Neural cell (in vitro differentiated cells): ENCODE measurements around the gene MAGI1. TPM values are rescaled to one million over a fixed set of nuclear protein-coding genes. Genes with fewer than 3 reads are reported as not detected.
A peak's percentile ranks its signal among the peaks of the same experiment; 100 is the strongest.

Source experiments
- H2AFZ ChIP-seq: fragments of 200-600, 300-800 bp; sonication (generic), shearing (Covaris generic); 2 replicates; pipeline ENCODE4 v1.6.0; 2014; ENCODE audit warnings: low read depth, mild to moderate bottlenecking, antibody characterized with exemption, low read length, moderate library complexity
- H3F3A ChIP-seq: fragments of 200-600 bp; shearing (Covaris generic); 2 replicates; pipeline ENCODE4 v1.6.1; 2016; ENCODE audit warnings: mild to moderate bottlenecking, moderate library complexity, mixed read lengths, antibody characterized with exemption, low read length; ENCODE audit not compliant: insufficient read depth, poor library complexity, severe bottlenecking
- H3K27ac ChIP-seq: fragments of 200-600, 300-800 bp; sonication (generic), shearing (Covaris generic); 2 replicates; pipeline ENCODE4 v1.5.1; 2014; ENCODE audit warnings: mild to moderate bottlenecking, low read length, moderate library complexity
- H3K27me3 ChIP-seq: fragments of 300-800, 200-600 bp; sonication (generic), shearing (Covaris generic); 2 replicates; pipeline ENCODE4 v1.6.0; 2014; ENCODE audit warnings: mild to moderate bottlenecking, low read depth, low read length, moderate library complexity; ENCODE audit not compliant: insufficient read depth
- H3K36me3 ChIP-seq: fragments of 300-800, 200-600 bp; sonication (generic), shearing (Covaris generic); 2 replicates; pipeline ENCODE4 v1.5.1; 2014; ENCODE audit warnings: mild to moderate bottlenecking, antibody characterized with exemption, low read length, moderate library complexity; ENCODE audit not compliant: insufficient read depth
- H3K4me2 ChIP-seq: fragments of 300-800, 200-600 bp; sonication (generic), shearing (Covaris generic); 2 replicates; pipeline ENCODE4 v1.6.0; 2014; ENCODE audit warnings: mild to moderate bottlenecking, low read length
- H3K4me3 ChIP-seq: fragments of 300-800, 200-600 bp; sonication (generic), shearing (Covaris generic); 2 replicates; pipeline ENCODE4 v1.5.1; 2014; ENCODE audit warnings: mild to moderate bottlenecking, low read length, moderate library complexity
- H3K79me2 ChIP-seq: fragments of 200-600 bp; shearing (Covaris generic); replicated peaks from 2 replicates; pipeline ENCODE4 v1.6.0; 2014; ENCODE audit warnings: mild to moderate bottlenecking, low read length, moderate library complexity; ENCODE audit not compliant: insufficient read depth
- H3K9ac ChIP-seq: fragments of 300-800, 200-600 bp; sonication (generic), shearing (Covaris generic); 2 replicates; pipeline ENCODE4 v1.6.1; 2016; ENCODE audit warnings: mild to moderate bottlenecking, low read length, mixed read lengths
- H3K9me2 ChIP-seq: fragments of 200-600 bp; shearing (Covaris generic); 2 replicates; pipeline ENCODE4 v1.6.1; 2016; ENCODE audit warnings: mild to moderate bottlenecking, low read length, mixed read lengths; ENCODE audit not compliant: insufficient read depth
- H3K9me3 ChIP-seq: fragments of 200-600, 300-800 bp; sonication (generic), shearing (Covaris generic); 2 replicates; pipeline ENCODE4 v1.6.1; 2016; ENCODE audit warnings: mild to moderate bottlenecking, mixed run types, low read length, moderate library complexity, mixed read lengths
- H4K20me1 ChIP-seq: fragments of 200-600 bp; shearing (Covaris generic); 2 replicates; pipeline ENCODE4 v1.6.1; 2016; ENCODE audit warnings: mild to moderate bottlenecking, mixed run types; ENCODE audit not compliant: insufficient read depth
- CTCF ChIP-seq: fragments of 450-650 bp; IDR thresholded peaks from 2 replicates; pipeline ENCODE4 v1.5.1; 2014; ENCODE audit warnings: antibody characterized with exemption, mild to moderate bottlenecking, moderate library complexity; ENCODE audit not compliant: poor library complexity, severe bottlenecking
- EP300 ChIP-seq: fragments of 450-650 bp; conservative IDR thresholded peaks from 2 replicates; pipeline ENCODE4 v1.6.1; 2014; ENCODE audit warnings: antibody characterized with exemption, mild to moderate bottlenecking, moderate library complexity; ENCODE audit not compliant: poor library complexity, severe bottlenecking
- EZH2 ChIP-seq: fragments of 200-600, 300-800 bp; shearing (Covaris generic), sonication (generic); IDR thresholded peaks from 2 replicates; pipeline ENCODE4 v1.6.1; 2014; ENCODE audit warnings: antibody characterized with exemption, low read length, borderline replicate concordance, mild to moderate bottlenecking; ENCODE audit not compliant: insufficient read depth, poor library complexity, severe bottlenecking
- MXI1 ChIP-seq: fragments of 450-650 bp; conservative IDR thresholded peaks from 2 replicates; pipeline ENCODE4 v1.6.1; 2014; ENCODE audit warnings: antibody characterized with exemption, mild to moderate bottlenecking; ENCODE audit not compliant: poor library complexity, severe bottlenecking
- POLR2AphosphoS5 ChIP-seq: IDR thresholded peaks from 2 replicates; pipeline ENCODE4 v1.6.1; 2012
- RAD21 ChIP-seq: fragments of 450-650 bp; conservative IDR thresholded peaks from 2 replicates; pipeline ENCODE4 v1.6.1; 2014; ENCODE audit warnings: antibody characterized with exemption, mild to moderate bottlenecking, moderate library complexity
- SMC3 ChIP-seq: fragments of 450-650 bp; conservative IDR thresholded peaks from 2 replicates; pipeline ENCODE4 v1.6.1; 2014; ENCODE audit warnings: antibody characterized with exemption, mild to moderate bottlenecking, moderate library complexity; ENCODE audit not compliant: poor library complexity
- TAF1 ChIP-seq: IDR thresholded peaks from 2 replicates; pipeline ENCODE4 v1.6.1; 2012; ENCODE audit warnings: low read depth
- polyA plus RNA-seq: library from polyadenylated mRNA; depleted of rRNA; stranded (reverse); fragments of >200 nt; gene quantifications from 2 replicates; pipeline ENCODE4 v1.2.3, GENCODE V29; 2014
- TF ChIP-seq, protein P1 (sequence below): IDR thresholded peaks from 2 replicates; pipeline ENCODE4 v1.6.1; 2012; ENCODE audit warnings: borderline replicate concordance

Gene MAGI1
- polyA plus RNA-seq, 1 donor from 2014 or later = 44.7 TPM

- no peaks in the 10 kb centered on the region for H3K9me2 ChIP-seq
- H3K4me3 ChIP-seq = peak overlapping the region; percentile 40
- H3K79me2 ChIP-seq = no peaks in the 10 kb centered on the region
- H3K27ac ChIP-seq = peak overlapping the region; percentile 22
- H3K4me2 ChIP-seq = peak overlapping the region; percentile 19
- H3F3A ChIP-seq = no peaks in the 10 kb centered on the region
- no peak overlapping the region for H2AFZ ChIP-seq
- H3K9ac ChIP-seq = no peak overlapping the region
- H3K36me3 ChIP-seq = no peaks in the 10 kb centered on the region
- no peaks in the 10 kb centered on the region for H3K9me3 ChIP-seq
- no peaks in the 10 kb centered on the region for H3K27me3 ChIP-seq
- TF ChIP-seq POLR2AphosphoS5 (no peak), EZH2 (no peak), EP300 (no peak), SMC3 (no peak)
- TF ChIP-seq, protein P1, sequence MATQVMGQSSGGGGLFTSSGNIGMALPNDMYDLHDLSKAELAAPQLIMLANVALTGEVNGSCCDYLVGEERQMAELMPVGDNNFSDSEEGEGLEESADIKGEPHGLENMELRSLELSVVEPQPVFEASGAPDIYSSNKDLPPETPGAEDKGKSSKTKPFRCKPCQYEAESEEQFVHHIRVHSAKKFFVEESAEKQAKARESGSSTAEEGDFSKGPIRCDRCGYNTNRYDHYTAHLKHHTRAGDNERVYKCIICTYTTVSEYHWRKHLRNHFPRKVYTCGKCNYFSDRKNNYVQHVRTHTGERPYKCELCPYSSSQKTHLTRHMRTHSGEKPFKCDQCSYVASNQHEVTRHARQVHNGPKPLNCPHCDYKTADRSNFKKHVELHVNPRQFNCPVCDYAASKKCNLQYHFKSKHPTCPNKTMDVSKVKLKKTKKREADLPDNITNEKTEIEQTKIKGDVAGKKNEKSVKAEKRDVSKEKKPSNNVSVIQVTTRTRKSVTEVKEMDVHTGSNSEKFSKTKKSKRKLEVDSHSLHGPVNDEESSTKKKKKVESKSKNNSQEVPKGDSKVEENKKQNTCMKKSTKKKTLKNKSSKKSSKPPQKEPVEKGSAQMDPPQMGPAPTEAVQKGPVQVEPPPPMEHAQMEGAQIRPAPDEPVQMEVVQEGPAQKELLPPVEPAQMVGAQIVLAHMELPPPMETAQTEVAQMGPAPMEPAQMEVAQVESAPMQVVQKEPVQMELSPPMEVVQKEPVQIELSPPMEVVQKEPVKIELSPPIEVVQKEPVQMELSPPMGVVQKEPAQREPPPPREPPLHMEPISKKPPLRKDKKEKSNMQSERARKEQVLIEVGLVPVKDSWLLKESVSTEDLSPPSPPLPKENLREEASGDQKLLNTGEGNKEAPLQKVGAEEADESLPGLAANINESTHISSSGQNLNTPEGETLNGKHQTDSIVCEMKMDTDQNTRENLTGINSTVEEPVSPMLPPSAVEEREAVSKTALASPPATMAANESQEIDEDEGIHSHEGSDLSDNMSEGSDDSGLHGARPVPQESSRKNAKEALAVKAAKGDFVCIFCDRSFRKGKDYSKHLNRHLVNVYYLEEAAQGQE = no peak
- H4K20me1 ChIP-seq = no peaks in the 10 kb centered on the region
Measured at GRCh38 chr3:66052721-66053549, 14.2 kb upstream of the MAGI1 start.

DNA sequence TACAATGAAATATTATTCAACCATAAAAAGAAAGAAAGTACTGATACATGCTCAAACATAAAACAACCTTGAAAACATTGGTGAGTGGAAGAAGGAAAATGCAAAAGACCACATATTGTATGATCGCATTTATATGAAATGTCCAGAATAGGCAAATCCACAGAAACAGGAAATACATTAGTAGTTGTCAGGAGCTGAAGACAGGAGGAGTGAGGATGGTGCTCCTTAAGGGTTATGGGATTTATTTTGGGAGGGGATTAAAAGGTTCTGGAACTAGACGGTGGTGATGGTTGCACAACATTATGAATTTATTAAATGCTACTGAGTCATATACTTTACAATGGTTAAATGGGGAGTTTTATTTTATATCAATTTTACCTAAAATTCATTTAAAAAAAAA is 12.1 kb upstream of the MAGI1 start:
- no peaks in the 10 kb centered on the region for H3K9me3 ChIP-seq
- H3K9me2 ChIP-seq = no peaks in the 10 kb centered on the region
- H2AFZ ChIP-seq = no peak overlapping the region
- H3K4me2 ChIP-seq = no peak overlapping the region
- H3K36me3 ChIP-seq = no peaks in the 10 kb centered on the region
- no peaks in the 10 kb centered on the region for H4K20me1 ChIP-seq
- H3K79me2 ChIP-seq = no peaks in the 10 kb centered on the region
- H3K4me3 ChIP-seq = no peak overlapping the region
- H3F3A ChIP-seq = no peaks in the 10 kb centered on the region
- H3K27me3 ChIP-seq = no peaks in the 10 kb centered on the region
- TF ChIP-seq POLR2AphosphoS5 = no peak
- no peak for TF ChIP-seq EZH2
- no peak for TF ChIP-seq MXI1
- TF ChIP-seq, protein P1 = no peak
- TF ChIP-seq EP300 = no peak
- no peak for TF ChIP-seq RAD21
- no peak for TF ChIP-seq CTCF
- no peak for TF ChIP-seq TAF1
- no peak for TF ChIP-seq SMC3
- H3K9ac ChIP-seq = no peak overlapping the region
- no peak overlapping the region for H3K27ac ChIP-seq
